Stimulated activated CD4-positive, alpha-beta T cell treated with anti-CD3 and anti-CD28 coated beads, Interleukin-1b, Interleukin-23, amount 100 ng/mL, for 4 hours (primary cell): ENCODE data around the gene ATP8B3.

Experiments
- DNase-seq, 2 donors: peaks; one replicate each; pipeline ENCODE4 v3.0.0-alpha.2; 2020; ENCODE audit warnings: low read depth in 2 of 2

The ATP8B3 gene

DNA sequence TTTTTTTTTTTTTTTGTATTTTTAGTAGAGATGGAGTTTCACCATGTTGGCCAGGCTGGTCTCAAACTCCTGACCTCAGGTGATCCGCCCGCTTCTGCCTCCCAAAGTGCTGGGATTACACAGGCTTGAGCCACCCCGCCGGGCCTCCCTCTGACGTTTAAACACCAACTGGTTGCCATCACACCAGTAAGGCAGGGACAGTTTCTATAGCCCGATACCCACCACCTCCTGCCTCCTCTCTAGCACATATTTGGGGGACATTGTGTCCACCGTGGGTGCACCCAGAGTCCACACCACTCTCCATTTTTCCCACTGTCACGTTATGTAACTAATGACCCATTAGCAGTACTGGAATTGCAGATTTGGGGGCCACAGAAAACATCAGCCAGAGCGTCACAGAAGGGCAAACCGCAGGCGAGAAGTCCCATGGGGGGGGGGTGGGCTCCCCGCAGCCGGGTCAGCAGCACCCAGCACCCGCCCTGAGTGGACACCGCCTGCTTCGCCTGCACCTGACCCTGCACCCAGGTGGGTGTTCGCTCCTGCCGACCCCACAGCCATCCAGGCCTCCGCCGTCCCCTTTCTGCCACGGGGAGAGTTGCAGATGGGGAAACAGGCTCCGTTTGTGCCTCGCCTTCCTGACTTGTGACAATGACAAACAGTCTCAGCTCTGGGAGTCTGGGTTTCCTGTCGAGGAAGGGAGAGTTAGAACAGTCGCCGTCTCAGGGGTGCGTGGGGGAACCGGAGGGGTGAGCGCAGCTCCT lies 55.2 kb downstream of the ATP8B3 start:
- DNase-seq: no peak

DNA sequence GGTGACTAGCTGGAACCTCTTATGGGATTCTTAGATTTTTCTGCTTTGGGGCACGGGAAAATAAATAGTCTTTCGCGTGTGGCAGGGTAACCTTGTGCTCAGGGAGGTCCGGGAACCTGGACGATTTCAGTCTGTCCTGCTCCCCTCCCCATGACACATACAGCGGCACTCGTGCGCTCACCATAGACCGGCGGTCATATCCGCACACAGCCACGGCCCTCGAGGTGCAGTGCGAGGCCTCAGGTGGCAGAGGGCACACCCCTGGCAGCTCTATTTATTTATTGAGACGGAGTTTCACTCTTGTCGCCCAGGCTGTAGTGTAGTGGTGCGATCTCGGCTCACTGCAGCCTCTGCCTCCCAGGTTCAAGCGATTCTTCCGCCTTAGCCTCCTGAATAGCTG lies 55.8 kb downstream of the ATP8B3 start:
- DNase-seq: no peak

DNA sequence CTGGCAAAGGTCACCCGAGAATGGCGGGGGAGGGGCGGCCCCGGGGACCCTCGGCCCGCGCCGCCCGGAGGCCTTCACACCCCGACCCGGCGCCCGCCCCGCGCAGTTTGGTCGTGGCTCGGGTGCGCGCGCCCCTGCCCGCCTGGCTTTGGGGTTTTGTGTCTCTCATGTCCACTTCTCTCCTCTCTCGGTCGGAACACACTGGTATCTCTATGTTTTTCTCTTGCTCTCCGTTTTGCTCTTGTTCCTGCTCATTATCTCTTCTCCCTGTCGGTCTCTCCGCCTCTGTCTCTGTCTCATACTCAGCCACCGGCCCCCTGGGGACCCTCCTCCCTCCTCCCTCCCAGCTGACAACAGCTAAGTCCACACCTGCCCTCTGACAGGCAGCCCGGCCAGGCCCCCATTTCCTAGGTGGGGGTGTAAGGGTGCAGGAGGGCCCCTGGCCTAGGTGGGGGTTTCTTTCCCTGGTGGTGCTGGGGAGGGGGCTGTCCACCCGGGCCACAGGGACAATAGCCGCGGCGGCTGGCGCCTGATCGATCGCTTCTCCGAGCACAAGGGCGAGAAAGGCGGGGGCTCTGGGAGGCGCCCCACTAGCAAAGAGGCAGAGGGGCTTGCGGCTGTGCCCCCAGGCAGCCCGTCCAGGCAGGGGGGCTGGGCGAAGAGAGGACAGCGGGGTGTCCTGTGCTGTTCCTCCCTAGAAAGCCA lies 56.5 kb downstream of the ATP8B3 start:
- DNase-seq: no peak

DNA sequence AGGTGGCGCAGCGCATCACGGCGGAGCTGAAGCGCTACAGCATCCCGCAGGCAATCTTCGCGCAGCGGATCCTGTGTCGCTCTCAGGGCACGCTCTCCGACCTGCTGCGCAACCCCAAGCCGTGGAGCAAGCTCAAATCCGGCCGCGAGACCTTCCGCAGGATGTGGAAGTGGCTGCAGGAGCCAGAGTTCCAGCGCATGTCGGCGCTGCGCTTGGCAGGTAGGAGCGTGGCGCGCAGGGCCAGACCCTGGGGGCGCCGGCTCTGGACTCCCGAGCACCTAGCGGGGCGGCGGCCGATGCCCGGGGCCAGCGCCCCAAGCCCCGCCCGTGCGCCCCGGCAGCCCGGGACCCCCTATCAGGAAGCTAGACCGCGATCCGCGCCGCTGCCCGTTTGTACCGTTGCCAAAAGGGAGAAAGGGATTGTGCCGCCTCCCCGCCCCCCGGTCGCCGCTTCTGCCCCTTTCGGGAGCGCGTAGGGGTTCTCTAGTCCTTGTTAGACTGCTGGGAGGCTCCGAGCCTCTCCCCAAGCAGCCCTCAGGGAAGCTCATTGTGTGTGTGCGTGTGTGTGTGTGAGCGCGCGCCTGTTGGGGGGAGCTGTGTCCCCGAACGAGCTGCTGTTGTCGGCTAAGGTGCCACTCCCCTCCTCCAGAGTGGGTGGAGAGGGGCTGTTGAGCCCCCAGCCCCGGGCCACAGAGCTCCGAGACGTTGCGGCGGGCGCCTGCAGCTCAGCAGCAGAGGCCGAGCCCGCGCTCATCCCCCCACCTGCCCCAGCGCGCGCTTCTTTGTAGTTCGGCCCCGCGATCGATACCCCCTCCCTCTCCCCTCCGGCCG lies 57.2 kb downstream of the ATP8B3 start:
- no peak for DNase-seq

DNA sequence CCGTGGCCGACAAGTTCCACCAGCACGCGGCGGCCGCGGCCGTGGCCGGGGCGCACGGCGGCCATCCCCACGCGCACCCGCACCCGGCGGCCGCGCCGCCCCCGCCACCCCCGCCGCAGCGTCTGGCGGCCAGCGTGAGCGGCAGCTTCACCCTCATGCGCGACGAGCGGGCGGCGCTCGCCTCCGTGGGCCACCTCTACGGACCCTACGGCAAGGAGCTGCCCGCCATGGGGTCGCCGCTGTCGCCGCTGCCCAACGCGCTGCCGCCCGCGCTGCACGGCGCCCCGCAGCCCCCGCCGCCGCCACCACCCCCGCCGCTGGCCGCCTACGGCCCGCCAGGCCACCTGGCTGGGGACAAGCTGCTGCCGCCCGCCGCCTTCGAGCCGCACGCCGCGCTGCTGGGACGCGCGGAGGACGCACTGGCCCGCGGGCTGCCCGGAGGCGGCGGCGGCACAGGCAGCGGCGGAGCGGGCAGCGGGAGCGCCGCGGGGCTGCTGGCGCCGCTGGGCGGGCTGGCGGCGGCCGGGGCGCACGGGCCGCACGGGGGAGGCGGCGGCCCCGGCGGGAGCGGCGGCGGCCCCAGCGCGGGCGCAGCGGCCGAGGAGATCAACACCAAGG lies 57.9 kb downstream of the ATP8B3 start:
- no peak for DNase-seq

DNA sequence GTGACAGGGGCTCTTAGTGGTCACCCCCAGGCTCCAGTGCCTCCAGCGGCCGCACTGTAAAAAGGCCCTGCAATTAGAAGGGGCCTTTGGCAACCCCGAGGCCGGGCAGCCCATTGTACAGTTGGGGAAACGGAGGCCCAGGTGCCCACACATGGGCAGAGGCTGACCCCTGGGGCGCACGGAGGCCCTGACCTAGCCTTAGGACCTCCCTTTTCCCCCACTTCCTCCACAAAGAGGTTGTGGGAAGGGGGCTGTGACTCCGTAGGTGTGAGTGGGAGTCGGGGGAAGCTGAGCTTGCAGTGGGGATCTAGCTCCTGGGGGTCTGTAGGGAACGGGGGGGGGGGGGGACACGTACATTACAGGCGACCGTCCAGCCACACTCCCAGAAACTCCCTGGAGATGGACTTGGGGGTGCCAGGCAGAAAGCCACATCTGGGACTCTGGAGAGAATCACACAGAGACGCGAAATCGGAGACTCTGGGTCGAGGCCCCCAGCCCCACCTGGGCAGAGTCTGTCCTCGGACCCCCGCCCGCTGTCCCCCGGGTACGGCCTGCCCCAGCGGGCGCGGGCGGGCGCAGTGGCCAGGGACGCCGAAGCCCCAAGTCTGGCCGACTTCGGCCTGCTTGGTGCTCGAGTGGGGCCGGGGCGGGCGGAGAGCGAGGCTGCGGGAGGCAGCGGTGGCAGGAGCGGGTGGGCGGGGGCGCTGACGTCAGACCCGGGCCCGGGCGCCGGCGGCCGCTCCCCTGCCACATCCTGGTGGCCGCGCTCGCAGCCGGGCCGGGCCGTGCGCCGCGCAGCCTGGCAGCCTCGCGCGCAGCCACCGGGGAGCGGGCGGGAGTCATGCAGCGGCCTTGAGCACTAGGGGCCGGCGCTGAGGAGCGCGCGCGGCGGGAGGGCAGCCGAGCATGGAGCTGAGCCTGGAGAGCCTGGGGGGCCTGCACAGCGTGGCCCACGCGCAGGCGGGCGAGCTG lies 59.0 kb downstream of the ATP8B3 start, which contains the start of gene ONECUT3:
TSS of gene ONECUT3 (plus strand) at position 750 of the 972 bp plus-strand sequence. CDS start at position 907, 157 bp downstream.
- no peak for DNase-seq

DNA sequence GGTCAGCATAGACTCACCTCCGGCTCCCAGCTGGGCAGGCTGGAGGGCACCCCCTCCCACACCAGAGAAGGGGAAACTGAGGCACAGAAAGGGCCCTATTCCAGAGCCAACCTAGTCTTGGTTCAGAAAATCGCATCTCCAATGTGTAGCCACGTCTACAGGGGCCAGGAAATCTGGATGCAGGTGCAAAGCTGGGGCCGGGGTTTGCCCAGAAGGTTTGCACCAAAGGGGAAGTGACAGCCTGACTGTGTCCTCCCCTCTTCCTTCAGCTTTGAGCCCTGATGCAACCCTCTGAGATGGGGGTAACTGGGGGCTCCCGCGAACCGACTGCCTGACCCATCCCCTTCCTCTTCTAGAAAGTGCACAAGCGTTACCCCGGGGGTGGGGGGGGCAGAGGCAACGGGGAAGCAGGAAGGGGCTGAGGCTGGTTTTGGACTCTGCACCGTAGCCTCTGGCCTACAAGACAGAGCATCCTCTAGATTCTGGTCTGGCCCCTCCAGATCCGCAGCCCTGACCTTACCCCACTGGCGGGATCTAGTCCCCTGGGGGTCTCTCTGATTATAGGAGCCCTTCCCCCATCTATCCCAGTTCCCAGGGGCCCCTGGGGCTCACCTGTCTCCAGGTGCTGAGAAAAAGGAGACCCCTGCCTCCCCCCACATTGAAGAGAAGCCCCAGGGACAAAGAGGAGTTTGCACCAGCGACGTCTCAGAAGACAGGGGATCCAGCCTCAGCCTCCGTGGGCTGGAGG lies 59.9 kb downstream of the ATP8B3 start:
- no peak for DNase-seq

DNA sequence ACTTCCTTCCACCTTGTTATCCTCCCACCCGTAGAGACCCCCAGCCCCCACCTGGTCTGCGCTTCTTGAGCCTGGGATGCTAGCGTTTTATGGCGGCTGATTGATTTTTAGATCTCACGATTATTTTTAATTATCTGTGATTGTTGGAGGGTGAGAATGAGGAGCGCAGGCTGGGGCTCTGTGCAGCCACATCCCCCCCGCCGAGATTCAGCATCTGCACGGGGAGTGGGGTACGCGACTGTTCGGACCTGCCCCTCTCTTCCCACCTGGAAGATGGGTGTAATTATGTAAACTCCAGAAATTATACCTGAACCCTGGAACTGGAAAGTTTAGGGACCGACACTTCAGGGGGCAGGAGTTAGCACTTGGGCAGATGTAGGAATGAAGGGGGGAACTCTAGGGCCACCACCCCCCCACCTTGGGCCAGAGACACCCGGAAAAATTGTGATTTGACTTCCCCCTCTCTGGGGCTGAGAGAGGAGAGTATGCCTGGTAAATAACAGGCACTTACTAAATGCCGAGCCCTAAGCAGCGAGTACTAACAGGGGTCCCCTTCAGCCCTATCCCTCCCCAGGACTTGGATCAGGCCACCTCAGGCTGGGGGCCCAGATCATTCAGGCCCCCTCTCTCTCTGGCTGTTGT lies 60.6 kb downstream of the ATP8B3 start:
- no peak for DNase-seq

DNA sequence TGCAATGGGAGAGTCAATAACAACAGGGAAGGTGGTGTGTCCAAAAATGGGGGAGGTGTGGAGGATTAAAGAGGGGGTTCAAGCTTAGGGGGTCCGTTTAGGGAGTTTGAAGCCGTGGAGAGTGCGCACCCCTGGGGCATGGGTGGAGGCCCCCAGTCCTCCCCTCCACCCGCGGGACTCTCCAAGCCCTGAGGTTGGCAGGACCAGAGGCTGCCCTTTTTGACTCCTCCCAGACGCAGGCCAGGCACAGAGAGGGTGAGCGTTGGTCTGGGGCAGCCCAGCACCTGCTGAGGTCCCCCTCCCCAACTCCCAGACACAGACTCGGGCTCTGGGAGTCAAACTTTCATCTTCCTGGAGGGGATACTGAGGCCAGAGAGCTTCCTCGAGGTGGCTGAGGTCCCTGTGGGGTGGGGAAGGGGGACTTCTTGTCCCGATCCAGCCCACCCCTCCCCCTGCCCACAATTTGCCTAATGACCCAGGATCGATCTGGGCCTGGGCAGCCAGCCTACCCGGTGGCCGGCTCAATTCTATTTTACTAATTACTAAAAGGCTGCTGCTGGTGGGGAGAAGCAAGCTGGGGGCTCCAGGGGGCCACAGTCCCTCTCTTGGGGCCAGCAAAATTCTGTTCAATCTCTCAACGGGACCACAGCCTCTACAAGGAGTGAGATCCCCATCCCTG lies 61.6 kb downstream of the ATP8B3 start:
- no peak for DNase-seq

DNA sequence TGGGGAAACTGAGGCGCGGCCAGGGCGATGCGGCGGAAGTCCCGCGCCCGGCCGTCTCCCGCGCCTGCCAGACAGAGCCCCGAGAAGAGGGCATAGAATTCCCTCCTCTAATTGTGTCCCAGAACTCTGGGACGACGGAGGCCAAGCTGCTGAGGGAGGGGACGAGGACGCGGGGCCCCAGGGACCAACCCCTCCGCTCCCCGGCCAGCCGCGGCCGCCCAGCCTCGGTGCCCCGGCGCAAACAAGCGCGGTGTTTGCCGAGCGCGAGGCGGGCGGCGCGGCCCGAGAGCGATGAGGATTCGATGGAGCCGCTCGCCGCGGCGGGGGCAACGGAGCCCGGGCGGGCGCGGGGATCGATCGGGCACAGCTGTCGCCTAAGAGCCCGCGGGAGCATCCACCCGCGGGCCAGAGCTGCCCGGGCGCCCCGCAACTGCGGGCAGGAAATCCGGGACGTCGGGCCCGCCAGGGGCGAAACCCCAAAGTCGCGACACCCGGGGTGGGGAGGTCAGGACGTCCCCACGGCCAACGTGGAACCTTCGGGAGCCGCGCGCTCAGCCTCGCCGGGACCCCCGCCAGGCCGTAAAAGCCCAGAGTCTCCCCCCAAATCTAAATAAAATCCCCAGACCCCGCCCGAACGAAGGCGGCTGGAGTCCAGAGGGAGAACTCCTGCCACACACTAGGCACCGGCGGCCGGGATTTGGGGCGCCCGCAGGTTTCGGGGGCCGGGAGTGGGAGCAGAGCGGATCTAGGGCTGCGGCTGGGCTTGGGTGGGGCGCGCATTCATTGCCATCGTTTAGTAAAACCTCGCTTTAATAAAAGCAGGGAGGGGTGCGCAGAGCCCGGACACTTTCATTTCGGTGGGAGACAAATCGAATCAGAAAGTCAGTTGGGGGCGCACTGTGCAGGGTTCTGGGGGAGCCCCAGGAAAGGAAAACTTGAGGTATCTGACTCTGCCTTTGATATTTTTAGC lies 62.4 kb downstream of the ATP8B3 start:
- DNase-seq: no peak

DNA sequence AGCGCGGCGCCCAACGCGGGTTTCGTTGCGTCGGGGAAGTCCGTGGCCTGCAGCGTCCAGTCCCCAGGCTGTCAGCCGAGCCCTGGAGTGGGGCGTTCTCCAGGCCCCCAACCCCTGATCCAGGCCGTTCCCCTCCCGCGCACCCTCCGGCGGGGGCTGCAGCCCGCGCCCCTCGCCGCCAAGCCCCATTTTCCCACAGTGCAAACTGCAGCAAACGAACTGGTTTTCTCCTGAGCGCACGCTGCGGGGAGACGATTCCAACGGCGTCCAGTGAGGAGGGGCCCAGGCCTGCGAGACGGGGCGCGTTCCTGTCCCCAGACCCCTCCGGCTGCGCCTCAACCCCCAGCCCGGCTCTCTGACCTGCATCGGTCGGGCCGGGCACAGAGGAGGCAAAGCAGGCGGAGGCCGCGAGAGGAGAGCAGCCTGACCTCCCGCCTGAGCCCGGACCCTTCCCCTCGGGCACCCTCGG lies 63.2 kb downstream of the ATP8B3 start:
- DNase-seq: no peak

DNA sequence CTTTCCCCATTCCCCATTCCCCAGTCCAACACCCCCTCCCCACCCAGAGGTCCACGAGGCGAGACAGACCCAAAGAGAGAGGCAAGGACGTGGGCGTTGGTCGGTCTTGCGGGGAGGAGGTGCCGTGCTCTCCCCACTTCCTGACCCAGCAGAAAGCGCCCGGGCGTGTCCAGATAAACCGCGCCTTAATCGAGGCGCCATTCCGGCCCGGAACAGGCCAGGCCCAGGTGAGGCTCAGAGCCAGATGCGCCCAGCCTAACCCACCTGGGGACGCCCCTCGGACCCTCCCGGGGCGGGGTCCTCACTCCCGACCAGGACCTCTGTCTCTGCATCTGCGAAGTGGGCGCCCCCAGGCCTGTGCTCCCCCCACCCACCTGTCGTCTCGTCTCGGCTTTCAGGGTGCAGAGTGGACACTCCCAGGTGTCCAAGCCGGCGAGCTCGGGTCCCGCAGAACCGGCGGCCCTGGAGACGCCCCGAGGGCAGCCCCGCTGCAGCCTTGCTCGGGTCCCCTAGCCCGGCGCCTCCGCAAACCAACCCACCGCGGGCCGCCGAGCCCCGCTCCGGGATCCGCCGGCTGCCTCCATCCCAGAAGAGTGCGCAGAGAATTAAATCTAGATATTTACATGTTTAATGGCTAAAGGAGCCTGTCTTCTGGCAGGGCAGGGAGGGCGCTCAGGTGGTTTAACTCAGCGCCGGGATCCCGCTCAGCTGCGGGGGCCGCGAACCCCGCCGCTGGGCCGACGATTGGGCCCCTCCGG lies 63.8 kb downstream of the ATP8B3 start:
- DNase-seq: no peak

DNA sequence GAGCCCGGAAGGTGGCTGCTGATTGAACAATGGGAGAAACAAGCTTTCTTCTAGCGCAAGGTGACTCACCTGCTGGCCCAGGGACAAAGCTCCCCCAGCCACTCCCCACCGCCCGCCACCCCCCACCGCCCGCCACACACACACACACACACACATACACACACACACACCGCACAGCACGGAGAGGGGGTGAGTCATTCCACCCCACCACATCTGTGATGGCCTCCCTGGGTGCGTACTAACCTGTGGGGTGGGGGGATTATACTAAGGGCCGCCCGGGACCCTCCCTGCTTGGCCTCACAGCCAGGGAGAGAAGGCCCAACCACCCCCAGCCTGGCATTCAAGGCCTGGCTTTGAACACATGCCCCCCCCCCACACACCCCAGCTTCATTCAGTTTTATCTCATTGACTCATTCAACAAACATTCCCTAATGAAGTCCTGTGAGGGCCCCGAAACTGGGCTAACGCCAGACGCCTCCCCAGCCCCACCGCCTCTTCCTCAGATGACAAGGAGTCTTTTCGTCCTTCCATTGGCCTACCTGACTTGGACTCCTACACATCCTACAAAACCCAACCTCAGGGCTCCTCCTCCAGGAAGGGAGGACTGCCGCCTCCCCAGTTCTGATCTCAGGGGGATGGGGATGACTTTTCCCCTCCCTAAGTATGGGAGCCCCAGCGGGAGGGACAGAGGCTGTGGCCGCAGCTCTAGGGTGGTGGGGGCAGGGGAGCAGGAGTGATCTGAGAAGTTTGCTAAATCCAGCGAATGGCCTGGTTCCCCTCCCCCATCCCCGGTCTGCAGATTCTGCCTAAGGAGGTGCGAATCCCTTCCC lies 64.6 kb downstream of the ATP8B3 start:
- DNase-seq: peak in 1 of 2 donors; percentile 42

DNA sequence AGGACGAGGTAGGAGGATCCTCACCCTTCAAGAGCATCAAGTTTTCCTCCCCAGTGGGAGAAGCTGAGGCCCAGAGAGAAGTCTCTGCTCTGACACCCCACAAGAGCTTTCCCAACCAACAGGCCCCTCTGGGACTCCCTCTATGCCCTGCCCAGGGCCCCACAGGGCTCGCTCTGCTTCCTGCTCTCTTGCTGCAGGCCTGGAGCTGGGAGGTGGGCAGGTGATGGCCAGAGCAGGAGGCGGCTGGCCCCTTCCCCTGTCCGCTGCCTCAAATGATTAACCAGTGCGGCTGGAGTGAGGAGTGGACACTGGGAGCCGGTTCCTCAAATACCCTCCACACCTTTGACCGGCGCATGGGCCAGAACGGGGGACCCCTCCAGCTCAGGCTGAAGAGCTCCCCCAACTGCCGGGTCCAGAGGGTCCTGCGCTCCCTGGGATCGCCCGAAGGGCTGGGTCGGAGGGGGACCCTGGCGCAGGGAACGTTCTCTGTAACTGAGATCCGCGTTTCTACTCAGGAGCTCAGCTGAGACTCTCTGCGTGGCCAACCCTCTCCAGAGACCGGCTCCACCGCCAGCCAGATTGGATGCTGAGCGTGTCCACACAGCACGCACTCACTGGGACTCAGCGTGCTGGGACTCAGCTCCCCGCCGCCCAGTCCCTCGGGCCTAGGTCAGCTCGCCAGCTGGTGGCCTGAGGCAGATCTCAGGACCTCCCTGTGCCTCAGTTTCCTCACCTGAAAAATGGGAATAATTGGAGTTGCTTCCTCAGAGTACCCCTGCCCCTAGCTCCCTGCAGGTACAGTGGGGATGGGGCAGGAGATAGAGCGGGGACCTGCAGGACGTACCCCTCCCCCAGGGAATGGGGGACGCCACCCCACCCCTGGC lies 65.4 kb downstream of the ATP8B3 start:
- DNase-seq: no peak

DNA sequence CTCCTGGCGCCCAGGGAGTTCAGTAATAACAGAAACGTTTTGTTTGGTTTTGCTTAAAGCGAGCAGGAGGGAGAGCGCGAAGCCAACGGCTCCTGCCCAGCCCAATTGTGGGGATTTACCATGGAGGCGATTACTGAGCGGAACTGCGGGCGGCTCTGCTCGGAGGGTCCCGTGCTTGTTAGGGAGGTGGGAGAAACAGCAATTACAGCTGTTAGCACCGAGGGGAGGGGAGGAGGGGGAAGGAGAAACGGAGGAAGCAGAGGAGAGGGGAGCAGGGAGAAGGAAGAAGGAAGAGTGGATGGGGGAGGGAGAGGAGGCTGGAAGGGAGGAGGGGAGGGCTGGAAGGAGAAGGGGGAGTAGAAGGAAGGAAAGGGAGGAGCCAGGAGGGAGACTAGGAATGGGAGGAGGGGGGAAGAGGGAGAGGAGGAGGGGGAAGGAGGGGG lies 66.5 kb downstream of the ATP8B3 start:
- DNase-seq: no peak
